ENCODE results near the gene SCRN1.

Gene SCRN1

GRCh38 chr7:29882481-29882880 lies 107.1 kb downstream of the SCRN1 start:
- H3K9me3 ChIP-seq (ENCODE audit: insufficient read depth, low read length) = no peaks in the 10 kb centered on the region
- no peaks in the 10 kb centered on the region for H3K27me3 ChIP-seq (ENCODE audit: insufficient read depth, insufficient read length)
- DNase-seq (ENCODE audit: low read depth, low spot score) = no peak
- H3K4me3 ChIP-seq (ENCODE audit: insufficient read length, low read depth) = no peak overlapping the region
- H3K9ac ChIP-seq (ENCODE audit: insufficient read length, low read depth) = no peak overlapping the region
- no peaks in the 10 kb centered on the region for H3K36me3 ChIP-seq (ENCODE audit: insufficient read depth, insufficient read length, low read length)
- H3K4me1 ChIP-seq (ENCODE audit: insufficient read depth, insufficient read length) = no peaks in the 10 kb centered on the region
- no peak for TF ChIP-seq SUZ12 (IDR thresholded peaks at IDR 0.05; ENCODE audit: extremely low read depth, insufficient read depth, insufficient read length)
- no peak for TF ChIP-seq ZNF274 (IDR thresholded peaks at IDR 0.05; ENCODE audit: low read depth, low read length)
- no peak for TF ChIP-seq YY1 (IDR thresholded peaks at IDR 0.05; ENCODE audit: insufficient read depth, insufficient read length)

DNA sequence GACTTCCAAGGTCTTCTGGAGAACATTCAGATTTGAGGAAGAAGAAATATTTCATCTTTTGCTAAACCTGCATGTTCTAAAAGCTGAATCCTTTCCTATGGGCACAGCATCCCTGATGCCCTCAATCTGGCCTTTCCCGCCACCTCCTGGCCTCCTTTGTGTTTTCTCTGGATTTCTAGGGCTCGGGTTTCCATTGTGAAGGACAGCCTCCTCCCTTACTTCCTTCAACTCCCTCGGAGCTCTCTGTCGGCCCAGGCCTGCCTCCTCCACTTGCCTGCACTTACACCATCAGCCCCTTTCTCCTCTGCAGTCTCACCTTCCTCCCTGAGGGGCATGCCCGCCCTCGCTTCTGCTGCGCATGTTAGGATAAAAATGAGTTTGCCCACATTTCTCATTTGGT lies 107.9 kb downstream of the SCRN1 start:
- no peaks in the 10 kb centered on the region for H3K36me3 ChIP-seq (ENCODE audit: insufficient read depth, insufficient read length, low read length)
- H3K27me3 ChIP-seq (ENCODE audit: insufficient read depth, insufficient read length) = no peaks in the 10 kb centered on the region
- H3K9ac ChIP-seq (ENCODE audit: insufficient read length, low read depth) = peak overlapping the region; percentile 17
- TF ChIP-seq SUZ12 (IDR thresholded peaks at IDR 0.05; ENCODE audit: extremely low read depth, insufficient read depth, insufficient read length) (no peak), ZNF274 (IDR thresholded peaks at IDR 0.05; ENCODE audit: low read depth, low read length) (no peak), YY1 (IDR thresholded peaks at IDR 0.05; ENCODE audit: insufficient read depth, insufficient read length) (no peak)
- H3K4me1 ChIP-seq (ENCODE audit: insufficient read depth, insufficient read length) = no peaks in the 10 kb centered on the region
- H3K4me3 ChIP-seq (ENCODE audit: insufficient read length, low read depth) = no peak overlapping the region
- H3K9me3 ChIP-seq (ENCODE audit: insufficient read depth, low read length) = no peaks in the 10 kb centered on the region
- DNase-seq (ENCODE audit: low read depth, low spot score) = peak; percentile 58

DNA sequence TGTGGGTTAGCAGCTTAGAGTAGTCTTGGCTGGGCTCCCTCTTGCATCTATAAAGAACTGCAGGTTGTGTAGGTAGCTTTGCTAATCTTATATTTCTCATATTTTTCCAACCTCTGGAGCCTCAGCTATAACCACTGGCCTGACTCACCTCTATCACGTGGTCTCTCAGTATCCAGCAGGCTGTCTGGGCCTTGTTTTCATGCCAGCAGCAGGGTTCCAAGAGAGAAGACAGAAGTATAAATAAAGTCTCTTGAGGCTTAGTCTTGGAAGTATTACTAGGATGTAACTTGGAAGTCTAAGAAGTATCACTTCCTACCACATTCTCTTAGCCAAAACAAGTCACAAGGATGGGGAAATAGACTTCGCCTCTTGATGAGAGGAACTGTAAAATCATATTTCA lies 110.0 kb downstream of the SCRN1 start:
- DNase-seq (ENCODE audit: low read depth, low spot score) = no peak

GRCh38 chr7:29878081-29878688 lies 111.4 kb downstream of the SCRN1 start:
- no peak for DNase-seq (ENCODE audit: low read depth, low spot score)
- no peaks in the 10 kb centered on the region for H3K36me3 ChIP-seq (ENCODE audit: insufficient read depth, insufficient read length, low read length)
- H3K4me1 ChIP-seq (ENCODE audit: insufficient read depth, insufficient read length) = no peaks in the 10 kb centered on the region
- no peak overlapping the region for H3K4me3 ChIP-seq (ENCODE audit: insufficient read length, low read depth)
- H3K9ac ChIP-seq (ENCODE audit: insufficient read length, low read depth) = no peak overlapping the region
- TF ChIP-seq SUZ12 (IDR thresholded peaks at IDR 0.05; ENCODE audit: extremely low read depth, insufficient read depth, insufficient read length) (no peak), YY1 (IDR thresholded peaks at IDR 0.05; ENCODE audit: insufficient read depth, insufficient read length) (no peak), ZNF274 (IDR thresholded peaks at IDR 0.05; ENCODE audit: low read depth, low read length) (no peak)
- no peaks in the 10 kb centered on the region for H3K9me3 ChIP-seq (ENCODE audit: insufficient read depth, low read length)
- no peaks in the 10 kb centered on the region for H3K27me3 ChIP-seq (ENCODE audit: insufficient read depth, insufficient read length)

More for the DNA sequence above, 110.0 kb downstream of the SCRN1 start:
- Histone ChIP-seq H3K9ac (ENCODE audit: insufficient read length, low read depth) (no peak overlapping the region), H3K9me3 (ENCODE audit: insufficient read depth, low read length) (no peaks in the 10 kb centered on the region), H3K4me3 (ENCODE audit: insufficient read length, low read depth) (no peak overlapping the region), H3K36me3 (ENCODE audit: insufficient read depth, insufficient read length, low read length) (no peaks in the 10 kb centered on the region), H3K27me3 (ENCODE audit: insufficient read depth, insufficient read length) (no peaks in the 10 kb centered on the region), H3K4me1 (ENCODE audit: insufficient read depth, insufficient read length) (no peaks in the 10 kb centered on the region)
- TF ChIP-seq ZNF274 (IDR thresholded peaks at IDR 0.05; ENCODE audit: low read depth, low read length) (no peak), YY1 (IDR thresholded peaks at IDR 0.05; ENCODE audit: insufficient read depth, insufficient read length) (no peak), SUZ12 (IDR thresholded peaks at IDR 0.05; ENCODE audit: extremely low read depth, insufficient read depth, insufficient read length) (no peak)

DNA sequence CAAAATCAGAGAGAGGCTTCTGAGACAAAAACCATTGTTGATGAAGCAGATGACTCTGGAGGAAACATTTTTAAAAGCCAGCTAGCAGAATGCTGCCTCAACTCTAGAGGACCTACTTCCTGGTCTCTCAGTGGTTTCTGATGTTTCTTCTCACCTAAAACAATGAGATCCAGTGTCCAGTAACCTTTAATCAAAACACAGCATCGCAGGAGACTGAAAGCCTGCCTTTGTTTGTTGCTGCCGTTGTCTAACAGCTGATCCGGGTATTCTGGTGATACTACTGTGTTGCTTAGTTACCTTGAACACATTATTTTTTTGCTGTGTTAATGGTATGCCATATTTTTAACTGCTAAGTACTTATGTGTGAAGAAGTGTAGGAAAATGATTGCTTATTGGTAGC lies 112.4 kb downstream of the SCRN1 start:
- no peak overlapping the region for H3K9ac ChIP-seq (ENCODE audit: insufficient read length, low read depth)
- no peak for TF ChIP-seq ZNF274 (IDR thresholded peaks at IDR 0.05; ENCODE audit: low read depth, low read length)
- H3K4me3 ChIP-seq (ENCODE audit: insufficient read length, low read depth) = no peak overlapping the region
- no peaks in the 10 kb centered on the region for H3K27me3 ChIP-seq (ENCODE audit: insufficient read depth, insufficient read length)
- no peaks in the 10 kb centered on the region for H3K9me3 ChIP-seq (ENCODE audit: insufficient read depth, low read length)
- DNase-seq (ENCODE audit: low read depth, low spot score) = no peak
- H3K36me3 ChIP-seq (ENCODE audit: insufficient read depth, insufficient read length, low read length) = no peaks in the 10 kb centered on the region
- no peaks in the 10 kb centered on the region for H3K4me1 ChIP-seq (ENCODE audit: insufficient read depth, insufficient read length)

- Histone ChIP-seq H3K9me3 (ENCODE audit: insufficient read depth, low read length) (no peaks in the 10 kb centered on the region), H3K36me3 (ENCODE audit: insufficient read depth, insufficient read length, low read length) (no peaks in the 10 kb centered on the region), H3K4me1 (ENCODE audit: insufficient read depth, insufficient read length) (no peaks in the 10 kb centered on the region), H3K27me3 (ENCODE audit: insufficient read depth, insufficient read length) (peaks cover 8% of the 10 kb centered on the region), H3K9ac (ENCODE audit: insufficient read length, low read depth) (no peak overlapping the region), H3K4me3 (ENCODE audit: insufficient read length, low read depth) (no peak overlapping the region)
- no peak for DNase-seq (ENCODE audit: low read depth, low spot score)
- no peak for TF ChIP-seq YY1 (IDR thresholded peaks at IDR 0.05; ENCODE audit: insufficient read depth, insufficient read length)
- no peak for TF ChIP-seq ZNF274 (IDR thresholded peaks at IDR 0.05; ENCODE audit: low read depth, low read length)
- TF ChIP-seq SUZ12 (IDR thresholded peaks at IDR 0.05; ENCODE audit: extremely low read depth, insufficient read depth, insufficient read length) = no peak
Observed at GRCh38 chr7:29875741-29876140, 113.9 kb downstream of the SCRN1 start.

GRCh38 chr7:29873644-29874294 lies 115.8 kb downstream of the SCRN1 start:
- no peak for DNase-seq (ENCODE audit: low read depth, low spot score)
- H3K9me3 ChIP-seq (ENCODE audit: insufficient read depth, low read length) = no peaks in the 10 kb centered on the region
- peaks cover 8% of the 10 kb centered on the region for H3K27me3 ChIP-seq (ENCODE audit: insufficient read depth, insufficient read length)
- H3K9ac ChIP-seq (ENCODE audit: insufficient read length, low read depth) = no peak overlapping the region
- H3K36me3 ChIP-seq (ENCODE audit: insufficient read depth, insufficient read length, low read length) = no peaks in the 10 kb centered on the region
- H3K4me1 ChIP-seq (ENCODE audit: insufficient read depth, insufficient read length) = no peaks in the 10 kb centered on the region
- no peak overlapping the region for H3K4me3 ChIP-seq (ENCODE audit: insufficient read length, low read depth)
- TF ChIP-seq SUZ12 (IDR thresholded peaks at IDR 0.05; ENCODE audit: extremely low read depth, insufficient read depth, insufficient read length) (no peak), ZNF274 (IDR thresholded peaks at IDR 0.05; ENCODE audit: low read depth, low read length) (no peak), YY1 (IDR thresholded peaks at IDR 0.05; ENCODE audit: insufficient read depth, insufficient read length) (no peak)
